ENCODE measurements around the gene AEBP1. TPM values are rescaled to one million over a fixed set of nuclear protein-coding genes. Genes with fewer than 3 reads are reported as not detected.
A peak's percentile ranks its signal among the peaks of the same experiment; 100 is the strongest.

The AEBP1 gene
- total RNA-seq, 1 donor from 2014 or later: 0.75 TPM

- DNase-seq (ENCODE audit: low read depth): no peak
Measured at GRCh38 chr7:44084701-44085100, 19.4 kb upstream of the AEBP1 start.

- DNase-seq (ENCODE audit: low read depth): no peak
Measured at GRCh38 chr7:44085546-44085945, 18.6 kb upstream of the AEBP1 start.

- no peak for DNase-seq (ENCODE audit: low read depth)
Measured at GRCh38 chr7:44086627-44087026, 17.5 kb upstream of the AEBP1 start.

GRCh38 chr7:44087911-44088838 lies 16.0 kb upstream of the AEBP1 start:
- peak; percentile 94 for DNase-seq (ENCODE audit: low read depth)

GRCh38 chr7:44093102-44093641 lies 11.0 kb upstream of the AEBP1 start:
- no peak for DNase-seq (ENCODE audit: low read depth)

GRCh38 chr7:44094365-44094764 lies 9.8 kb upstream of the AEBP1 start:
- no peak for DNase-seq (ENCODE audit: low read depth)

- no peak for DNase-seq (ENCODE audit: low read depth)
Measured at GRCh38 chr7:44094883-44095592, 9.1 kb upstream of the AEBP1 start.

GRCh38 chr7:44095781-44096180 lies 8.4 kb upstream of the AEBP1 start:
- no peak for DNase-seq (ENCODE audit: low read depth)

- no peak for DNase-seq (ENCODE audit: low read depth)
Measured at GRCh38 chr7:44096326-44096881, 7.7 kb upstream of the AEBP1 start.

GRCh38 chr7:44097064-44097932 lies 6.8 kb upstream of the AEBP1 start:
- DNase-seq (ENCODE audit: low read depth): peak; percentile 74

GRCh38 chr7:44098092-44099068 lies 5.8 kb upstream of the AEBP1 start:
- DNase-seq (ENCODE audit: low read depth): no peak

GRCh38 chr7:44099669-44100068 lies 4.5 kb upstream of the AEBP1 start:
- peak; percentile 53 for DNase-seq (ENCODE audit: low read depth)

- DNase-seq (ENCODE audit: low read depth): peak; percentile 98
Measured at GRCh38 chr7:44100458-44101302, 3.5 kb upstream of the AEBP1 start.

- no peak for DNase-seq (ENCODE audit: low read depth)
Measured at GRCh38 chr7:44101303-44101965, 2.7 kb upstream of the AEBP1 start.

- DNase-seq (ENCODE audit: low read depth): peak; percentile 63
Measured at GRCh38 chr7:44101966-44102845, 1.9 kb upstream of the AEBP1 start.

- no peak for DNase-seq (ENCODE audit: low read depth)
Measured at GRCh38 chr7:44102846-44103565, 1.1 kb upstream of the AEBP1 start.

Measured in myocyte (in vitro differentiated cells).